ENCODE data around the gene NEK4. TPM values are rescaled to one million over a fixed set of nuclear protein-coding genes. Genes with fewer than 3 reads are reported as not detected.

Gene NEK4
- total and polyA plus RNA-seq, 2 of the 13 experiments (the other 11 are each of a cell fraction or from before 2014, with no cell fraction given) = 16.5 to 38.0 TPM

GRCh38 chr3:52705688-52706686 lies 64.8 kb downstream of the NEK4 start, which contains the start of the genes GLT8D1 and SPCS1 (continued):
- TF ChIP-seq ZNF451 (CRISPR knock-in tag; IDR thresholded peaks at IDR 0.05) = peak; percentile 92; the same call in 1 of the 2 replicates
- peak; percentile 33; the same call in 1 of the 2 replicates for TF ChIP-seq ARHGAP35 (CRISPR knock-in tag; IDR thresholded peaks at IDR 0.05; ENCODE audit: borderline replicate concordance)
- no peak; the same call in 1 of the 2 replicates for TF ChIP-seq ZBTB46 (CRISPR knock-in tag; IDR thresholded peaks at IDR 0.05; ENCODE audit: borderline replicate concordance)
- TF ChIP-seq ELF4 (CRISPR knock-in tag; IDR thresholded peaks at IDR 0.05; ENCODE audit: borderline replicate concordance) = peak; percentile 62; the same call in 1 of the 2 replicates
- 0 out of 2 replicates have a peak, but pooled peaks have one; percentile 4 for TF ChIP-seq CEBPG (CRISPR knock-in tag; IDR thresholded peaks at IDR 0.05)
- TF ChIP-seq YEATS2 (CRISPR knock-in tag; IDR thresholded peaks at IDR 0.05; ENCODE audit: borderline replicate concordance) = no peak
- no peak for TF ChIP-seq REXO4 (CRISPR knock-in tag; IDR thresholded peaks at IDR 0.05; ENCODE audit: borderline replicate concordance)
- no peak for TF ChIP-seq SP140L (CRISPR knock-in tag; IDR thresholded peaks at IDR 0.05; ENCODE audit: borderline replicate concordance)
- no peak for TF ChIP-seq ZNF607 (CRISPR knock-in tag; IDR thresholded peaks at IDR 0.05; ENCODE audit: borderline replicate concordance)
- no peak for TF ChIP-seq ZNF282 (IDR thresholded peaks at IDR 0.05; ENCODE audit: partially characterized antibody)
- peak; percentile 75 for TF ChIP-seq ZNF709 (CRISPR knock-in tag; IDR thresholded peaks at IDR 0.05)
- 0 out of 2 replicates have a peak, but pooled peaks have one; percentile 10 for TF ChIP-seq BCL6 (CRISPR knock-in tag; IDR thresholded peaks at IDR 0.05)
- no peak for TF ChIP-seq NR2F6 (IDR thresholded peaks at IDR 0.05)
- no peak; the same call in 1 of the 2 replicates for TF ChIP-seq NR2F6 (CRISPR knock-in tag; IDR thresholded peaks at IDR 0.05)
- peak; percentile 46 for TF ChIP-seq HNRNPK (IDR thresholded peaks at IDR 0.05; ENCODE audit: low read depth, low read length, poor library complexity, severe bottlenecking)
- TF ChIP-seq MXD1 (CRISPR knock-in tag; IDR thresholded peaks at IDR 0.05) = peak; percentile 85; the same call in 1 of the 2 replicates
- TF ChIP-seq NONO (IDR thresholded peaks at IDR 0.05) = no peak
- TF ChIP-seq NONO (CRISPR knock-in tag; conservative IDR thresholded peaks at IDR 0.05) = peak; percentile 48; the same call in 1 of the 2 replicates
- TF ChIP-seq ZBTB14 (CRISPR knock-in tag; IDR thresholded peaks at IDR 0.05) = no peak
- TF ChIP-seq U2AF1 (optimal IDR thresholded peaks at IDR 0.05; ENCODE audit: low read depth, low read length) = no peak
- peak; percentile 88 for TF ChIP-seq ZNF274 (CRISPR knock-in tag; IDR thresholded peaks at IDR 0.05)
- peak; percentile 61; the same call in 1 of the 2 replicates for TF ChIP-seq FOXO1 (CRISPR knock-in tag; IDR thresholded peaks at IDR 0.05)
- no peak for TF ChIP-seq EEA1 (CRISPR knock-in tag; IDR thresholded peaks at IDR 0.05; ENCODE audit: borderline replicate concordance)
- peak; percentile 66; the same call in 1 of the 2 replicates for TF ChIP-seq ZNF567 (CRISPR knock-in tag; IDR thresholded peaks at IDR 0.05; ENCODE audit: borderline replicate concordance)
- TF ChIP-seq NFKB2 (CRISPR knock-in tag; IDR thresholded peaks at IDR 0.05; ENCODE audit: borderline replicate concordance) = peak; percentile 51; the same call in 1 of the 2 replicates

Data from HepG2 (cell line).